ENCODE data around the gene BOC.

The BOC gene

GRCh38 chr3:113165841-113166240 is 45.5 kb upstream of the BOC start:
- H3K9me2 ChIP-seq (replicated peaks; ENCODE audit: control insufficient read depth, low read length), result no peaks in the 10 kb centered on the region
- no peak overlapping the region for H3K4me2 ChIP-seq (ENCODE audit: low read length)
- no peaks in the 10 kb centered on the region for H3F3A ChIP-seq (ENCODE audit: control insufficient read depth, insufficient read depth)
- TF ChIP-seq CTCF (IDR thresholded peaks at IDR 0.05; ENCODE audit: low read depth, low read length, poor library complexity, severe bottlenecking) (no peak), EZH2phosphoT487 (IDR thresholded peaks at IDR 0.05; ENCODE audit: borderline replicate concordance, low read length) (no peak)
- no peaks in the 10 kb centered on the region for H3K79me2 ChIP-seq (ENCODE audit: control insufficient read depth, low read length)
- no peaks in the 10 kb centered on the region for H4K20me1 ChIP-seq (ENCODE audit: control insufficient read depth, insufficient read depth, low read depth, low read length)
- H3K4me3 ChIP-seq (ENCODE audit: low read length), result no peak overlapping the region
- no peaks in the 10 kb centered on the region for H3K27me3 ChIP-seq (ENCODE audit: control insufficient read depth, low read length)
- no peaks in the 10 kb centered on the region for H3K36me3 ChIP-seq (ENCODE audit: control insufficient read depth, low read length)
- no peak overlapping the region for H3K27ac ChIP-seq (ENCODE audit: low read depth, low read length)
- no peaks in the 10 kb centered on the region for H3K9me3 ChIP-seq (ENCODE audit: control insufficient read depth, insufficient read depth, low read length)
- no peaks in the 10 kb centered on the region for H3K4me1 ChIP-seq (ENCODE audit: control insufficient read depth, low read length)

GRCh38 chr3:113166357-113166718 is 45.0 kb upstream of the BOC start:
- H3K27me3 ChIP-seq (ENCODE audit: control insufficient read depth, low read length), result no peaks in the 10 kb centered on the region
- no peaks in the 10 kb centered on the region for H3K9me2 ChIP-seq (replicated peaks; ENCODE audit: control insufficient read depth, low read length)
- H3F3A ChIP-seq (ENCODE audit: control insufficient read depth, insufficient read depth), result no peaks in the 10 kb centered on the region
- no peaks in the 10 kb centered on the region for H3K4me1 ChIP-seq (ENCODE audit: control insufficient read depth, low read length)
- H3K9me3 ChIP-seq (ENCODE audit: control insufficient read depth, insufficient read depth, low read length), result no peaks in the 10 kb centered on the region
- no peak overlapping the region for H3K27ac ChIP-seq (ENCODE audit: low read depth, low read length)
- H4K20me1 ChIP-seq (ENCODE audit: control insufficient read depth, insufficient read depth, low read depth, low read length), result no peaks in the 10 kb centered on the region
- no peaks in the 10 kb centered on the region for H3K36me3 ChIP-seq (ENCODE audit: control insufficient read depth, low read length)
- TF ChIP-seq EZH2phosphoT487 (IDR thresholded peaks at IDR 0.05; ENCODE audit: borderline replicate concordance, low read length) (no peak), CTCF (IDR thresholded peaks at IDR 0.05; ENCODE audit: low read depth, low read length, poor library complexity, severe bottlenecking) (no peak)
- no peak overlapping the region for H3K4me3 ChIP-seq (ENCODE audit: low read length)
- H3K4me2 ChIP-seq (ENCODE audit: low read length), result no peak overlapping the region
- H3K79me2 ChIP-seq (ENCODE audit: control insufficient read depth, low read length), result no peaks in the 10 kb centered on the region

GRCh38 chr3:113166719-113167492 is 44.5 kb upstream of the BOC start:
- Histone ChIP-seq H3K27me3 (ENCODE audit: control insufficient read depth, low read length) (no peaks in the 10 kb centered on the region), H3K9me2 (replicated peaks; ENCODE audit: control insufficient read depth, low read length) (no peaks in the 10 kb centered on the region), H3K79me2 (ENCODE audit: control insufficient read depth, low read length) (no peaks in the 10 kb centered on the region), H3K27ac (ENCODE audit: low read depth, low read length) (no peak overlapping the region), H3K36me3 (ENCODE audit: control insufficient read depth, low read length) (no peaks in the 10 kb centered on the region), H3K4me2 (ENCODE audit: low read length) (no peak overlapping the region), H3K4me1 (ENCODE audit: control insufficient read depth, low read length) (no peaks in the 10 kb centered on the region), H4K20me1 (ENCODE audit: control insufficient read depth, insufficient read depth, low read depth, low read length) (no peaks in the 10 kb centered on the region), H3K9me3 (ENCODE audit: control insufficient read depth, insufficient read depth, low read length) (no peaks in the 10 kb centered on the region), H3K4me3 (ENCODE audit: low read length) (no peak overlapping the region), H3F3A (ENCODE audit: control insufficient read depth, insufficient read depth) (no peaks in the 10 kb centered on the region)
- no peak for TF ChIP-seq EZH2phosphoT487 (IDR thresholded peaks at IDR 0.05; ENCODE audit: borderline replicate concordance, low read length)
- TF ChIP-seq CTCF (IDR thresholded peaks at IDR 0.05; ENCODE audit: low read depth, low read length, poor library complexity, severe bottlenecking), result no peak

Data from DOHH2 (cell line).